Erythroblast (primary cell): Measurements from ENCODE around the gene UNC13A.

Experiments
- GATA1 ChIP-seq: IDR thresholded peaks from 2 replicates; pipeline ENCODE4 v1.6.1; 2011; ENCODE audit warnings: low read depth, mild to moderate bottlenecking, control low read depth, low read length, moderate library complexity
- POLR2A ChIP-seq: IDR thresholded peaks from 2 replicates; pipeline ENCODE4 v1.6.1; 2011; ENCODE audit warnings: mild to moderate bottlenecking, low read length

- TF ChIP-seq POLR2A (no peak), GATA1 (no peak)
Observed at GRCh38 chr19:17602217-17602616, 85.9 kb downstream of the UNC13A start.
